ENCODE results near the gene LGALS4. TPM values are rescaled to one million over a fixed set of nuclear protein-coding genes. Genes with fewer than 3 reads are reported as not detected.

Gene LGALS4
- total and polyA plus RNA-seq, 9 of the 15 experiments (the other 6 are each of a cell fraction or from before 2014, with no cell fraction given) = 0.08 to 1.1 (median 0.30) TPM; not detected in 3

DNA sequence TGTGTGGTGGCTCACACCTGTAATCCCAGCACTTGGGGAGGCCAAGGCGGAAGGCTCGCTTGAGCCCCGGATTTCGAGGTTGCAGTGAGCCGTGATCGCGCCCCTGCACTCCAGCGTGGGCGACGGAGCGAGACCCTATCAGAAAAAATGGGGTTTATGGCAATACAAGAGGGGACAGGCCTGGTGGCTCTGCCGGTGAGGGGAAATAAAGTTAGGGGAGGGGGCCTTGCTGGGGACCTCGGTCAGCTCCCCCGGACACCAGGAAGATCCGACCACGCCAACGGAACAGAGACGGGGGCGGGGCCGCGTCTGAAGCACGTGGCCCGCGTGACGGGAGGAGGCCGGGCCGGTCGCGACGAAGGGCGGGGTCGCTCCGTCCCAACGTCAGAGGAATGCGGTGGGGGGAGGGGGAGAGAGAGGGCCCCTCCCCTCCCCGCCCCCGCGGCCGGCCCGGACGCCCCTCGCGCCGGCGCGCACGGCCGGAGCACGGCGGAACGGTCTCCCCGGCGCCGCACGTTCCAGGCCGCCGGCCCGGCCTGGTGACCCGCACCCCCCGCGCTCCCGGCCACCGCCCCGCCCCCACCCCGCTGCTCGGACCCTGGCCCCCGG lies 39.0 kb upstream of the LGALS4 start (continued):
- TF ChIP-seq, protein P1, sequence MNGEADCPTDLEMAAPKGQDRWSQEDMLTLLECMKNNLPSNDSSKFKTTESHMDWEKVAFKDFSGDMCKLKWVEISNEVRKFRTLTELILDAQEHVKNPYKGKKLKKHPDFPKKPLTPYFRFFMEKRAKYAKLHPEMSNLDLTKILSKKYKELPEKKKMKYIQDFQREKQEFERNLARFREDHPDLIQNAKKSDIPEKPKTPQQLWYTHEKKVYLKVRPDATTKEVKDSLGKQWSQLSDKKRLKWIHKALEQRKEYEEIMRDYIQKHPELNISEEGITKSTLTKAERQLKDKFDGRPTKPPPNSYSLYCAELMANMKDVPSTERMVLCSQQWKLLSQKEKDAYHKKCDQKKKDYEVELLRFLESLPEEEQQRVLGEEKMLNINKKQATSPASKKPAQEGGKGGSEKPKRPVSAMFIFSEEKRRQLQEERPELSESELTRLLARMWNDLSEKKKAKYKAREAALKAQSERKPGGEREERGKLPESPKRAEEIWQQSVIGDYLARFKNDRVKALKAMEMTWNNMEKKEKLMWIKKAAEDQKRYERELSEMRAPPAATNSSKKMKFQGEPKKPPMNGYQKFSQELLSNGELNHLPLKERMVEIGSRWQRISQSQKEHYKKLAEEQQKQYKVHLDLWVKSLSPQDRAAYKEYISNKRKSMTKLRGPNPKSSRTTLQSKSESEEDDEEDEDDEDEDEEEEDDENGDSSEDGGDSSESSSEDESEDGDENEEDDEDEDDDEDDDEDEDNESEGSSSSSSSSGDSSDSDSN (IDR thresholded peaks at IDR 0.05; ENCODE audit: borderline replicate concordance in 1 of 2, low read depth in 2 of 2, low read length in 2 of 2) = 0 out of 4 replicates have a peak, but pooled peaks have one; percentile 19 to 42
- peak in 1 of 2 experiments; percentile 60; a peak in 1 of 4 replicates for TF ChIP-seq KDM4B (IDR thresholded peaks at IDR 0.05; ENCODE audit: borderline replicate concordance in 2 of 2, low read depth in 1 of 2)
- TF ChIP-seq ZKSCAN3 (CRISPR knock-in tag; IDR thresholded peaks at IDR 0.05) = no peak
- TF ChIP-seq TAL1 (IDR thresholded peaks at IDR 0.05) = no peak
- peak; percentile 68; the same call in 1 of the 2 replicates for TF ChIP-seq ZNF780A (CRISPR knock-in tag; IDR thresholded peaks at IDR 0.05)
- no peak for TF ChIP-seq EHMT2 (IDR thresholded peaks at IDR 0.05)
- TF ChIP-seq, protein P2, sequence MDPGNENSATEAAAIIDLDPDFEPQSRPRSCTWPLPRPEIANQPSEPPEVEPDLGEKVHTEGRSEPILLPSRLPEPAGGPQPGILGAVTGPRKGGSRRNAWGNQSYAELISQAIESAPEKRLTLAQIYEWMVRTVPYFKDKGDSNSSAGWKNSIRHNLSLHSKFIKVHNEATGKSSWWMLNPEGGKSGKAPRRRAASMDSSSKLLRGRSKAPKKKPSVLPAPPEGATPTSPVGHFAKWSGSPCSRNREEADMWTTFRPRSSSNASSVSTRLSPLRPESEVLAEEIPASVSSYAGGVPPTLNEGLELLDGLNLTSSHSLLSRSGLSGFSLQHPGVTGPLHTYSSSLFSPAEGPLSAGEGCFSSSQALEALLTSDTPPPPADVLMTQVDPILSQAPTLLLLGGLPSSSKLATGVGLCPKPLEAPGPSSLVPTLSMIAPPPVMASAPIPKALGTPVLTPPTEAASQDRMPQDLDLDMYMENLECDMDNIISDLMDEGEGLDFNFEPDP (CRISPR knock-in tag; IDR thresholded peaks at IDR 0.05) = no peak
- TF ChIP-seq JUND (IDR thresholded peaks at IDR 0.05; ENCODE audit: borderline replicate concordance, low read depth, low read length) = peak; percentile 51
- TF ChIP-seq JUND (tag; IDR thresholded peaks at IDR 0.05; ENCODE audit: borderline replicate concordance, low read depth, low read length) = no peak; the same call in 2 of the 3 replicates
- peak; percentile 36; the same call in 1 of the 2 replicates for TF ChIP-seq MTA3 (IDR thresholded peaks at IDR 0.05; ENCODE audit: borderline replicate concordance)
- TF ChIP-seq MBD2 (IDR thresholded peaks at IDR 0.05; ENCODE audit: borderline replicate concordance, low read depth) = peak; percentile 27; the same call in 1 of the 2 replicates
- TF ChIP-seq, protein P3, sequence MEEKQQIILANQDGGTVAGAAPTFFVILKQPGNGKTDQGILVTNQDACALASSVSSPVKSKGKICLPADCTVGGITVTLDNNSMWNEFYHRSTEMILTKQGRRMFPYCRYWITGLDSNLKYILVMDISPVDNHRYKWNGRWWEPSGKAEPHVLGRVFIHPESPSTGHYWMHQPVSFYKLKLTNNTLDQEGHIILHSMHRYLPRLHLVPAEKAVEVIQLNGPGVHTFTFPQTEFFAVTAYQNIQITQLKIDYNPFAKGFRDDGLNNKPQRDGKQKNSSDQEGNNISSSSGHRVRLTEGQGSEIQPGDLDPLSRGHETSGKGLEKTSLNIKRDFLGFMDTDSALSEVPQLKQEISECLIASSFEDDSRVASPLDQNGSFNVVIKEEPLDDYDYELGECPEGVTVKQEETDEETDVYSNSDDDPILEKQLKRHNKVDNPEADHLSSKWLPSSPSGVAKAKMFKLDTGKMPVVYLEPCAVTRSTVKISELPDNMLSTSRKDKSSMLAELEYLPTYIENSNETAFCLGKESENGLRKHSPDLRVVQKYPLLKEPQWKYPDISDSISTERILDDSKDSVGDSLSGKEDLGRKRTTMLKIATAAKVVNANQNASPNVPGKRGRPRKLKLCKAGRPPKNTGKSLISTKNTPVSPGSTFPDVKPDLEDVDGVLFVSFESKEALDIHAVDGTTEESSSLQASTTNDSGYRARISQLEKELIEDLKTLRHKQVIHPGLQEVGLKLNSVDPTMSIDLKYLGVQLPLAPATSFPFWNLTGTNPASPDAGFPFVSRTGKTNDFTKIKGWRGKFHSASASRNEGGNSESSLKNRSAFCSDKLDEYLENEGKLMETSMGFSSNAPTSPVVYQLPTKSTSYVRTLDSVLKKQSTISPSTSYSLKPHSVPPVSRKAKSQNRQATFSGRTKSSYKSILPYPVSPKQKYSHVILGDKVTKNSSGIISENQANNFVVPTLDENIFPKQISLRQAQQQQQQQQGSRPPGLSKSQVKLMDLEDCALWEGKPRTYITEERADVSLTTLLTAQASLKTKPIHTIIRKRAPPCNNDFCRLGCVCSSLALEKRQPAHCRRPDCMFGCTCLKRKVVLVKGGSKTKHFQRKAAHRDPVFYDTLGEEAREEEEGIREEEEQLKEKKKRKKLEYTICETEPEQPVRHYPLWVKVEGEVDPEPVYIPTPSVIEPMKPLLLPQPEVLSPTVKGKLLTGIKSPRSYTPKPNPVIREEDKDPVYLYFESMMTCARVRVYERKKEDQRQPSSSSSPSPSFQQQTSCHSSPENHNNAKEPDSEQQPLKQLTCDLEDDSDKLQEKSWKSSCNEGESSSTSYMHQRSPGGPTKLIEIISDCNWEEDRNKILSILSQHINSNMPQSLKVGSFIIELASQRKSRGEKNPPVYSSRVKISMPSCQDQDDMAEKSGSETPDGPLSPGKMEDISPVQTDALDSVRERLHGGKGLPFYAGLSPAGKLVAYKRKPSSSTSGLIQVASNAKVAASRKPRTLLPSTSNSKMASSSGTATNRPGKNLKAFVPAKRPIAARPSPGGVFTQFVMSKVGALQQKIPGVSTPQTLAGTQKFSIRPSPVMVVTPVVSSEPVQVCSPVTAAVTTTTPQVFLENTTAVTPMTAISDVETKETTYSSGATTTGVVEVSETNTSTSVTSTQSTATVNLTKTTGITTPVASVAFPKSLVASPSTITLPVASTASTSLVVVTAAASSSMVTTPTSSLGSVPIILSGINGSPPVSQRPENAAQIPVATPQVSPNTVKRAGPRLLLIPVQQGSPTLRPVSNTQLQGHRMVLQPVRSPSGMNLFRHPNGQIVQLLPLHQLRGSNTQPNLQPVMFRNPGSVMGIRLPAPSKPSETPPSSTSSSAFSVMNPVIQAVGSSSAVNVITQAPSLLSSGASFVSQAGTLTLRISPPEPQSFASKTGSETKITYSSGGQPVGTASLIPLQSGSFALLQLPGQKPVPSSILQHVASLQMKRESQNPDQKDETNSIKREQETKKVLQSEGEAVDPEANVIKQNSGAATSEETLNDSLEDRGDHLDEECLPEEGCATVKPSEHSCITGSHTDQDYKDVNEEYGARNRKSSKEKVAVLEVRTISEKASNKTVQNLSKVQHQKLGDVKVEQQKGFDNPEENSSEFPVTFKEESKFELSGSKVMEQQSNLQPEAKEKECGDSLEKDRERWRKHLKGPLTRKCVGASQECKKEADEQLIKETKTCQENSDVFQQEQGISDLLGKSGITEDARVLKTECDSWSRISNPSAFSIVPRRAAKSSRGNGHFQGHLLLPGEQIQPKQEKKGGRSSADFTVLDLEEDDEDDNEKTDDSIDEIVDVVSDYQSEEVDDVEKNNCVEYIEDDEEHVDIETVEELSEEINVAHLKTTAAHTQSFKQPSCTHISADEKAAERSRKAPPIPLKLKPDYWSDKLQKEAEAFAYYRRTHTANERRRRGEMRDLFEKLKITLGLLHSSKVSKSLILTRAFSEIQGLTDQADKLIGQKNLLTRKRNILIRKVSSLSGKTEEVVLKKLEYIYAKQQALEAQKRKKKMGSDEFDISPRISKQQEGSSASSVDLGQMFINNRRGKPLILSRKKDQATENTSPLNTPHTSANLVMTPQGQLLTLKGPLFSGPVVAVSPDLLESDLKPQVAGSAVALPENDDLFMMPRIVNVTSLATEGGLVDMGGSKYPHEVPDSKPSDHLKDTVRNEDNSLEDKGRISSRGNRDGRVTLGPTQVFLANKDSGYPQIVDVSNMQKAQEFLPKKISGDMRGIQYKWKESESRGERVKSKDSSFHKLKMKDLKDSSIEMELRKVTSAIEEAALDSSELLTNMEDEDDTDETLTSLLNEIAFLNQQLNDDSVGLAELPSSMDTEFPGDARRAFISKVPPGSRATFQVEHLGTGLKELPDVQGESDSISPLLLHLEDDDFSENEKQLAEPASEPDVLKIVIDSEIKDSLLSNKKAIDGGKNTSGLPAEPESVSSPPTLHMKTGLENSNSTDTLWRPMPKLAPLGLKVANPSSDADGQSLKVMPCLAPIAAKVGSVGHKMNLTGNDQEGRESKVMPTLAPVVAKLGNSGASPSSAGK (IDR thresholded peaks at IDR 0.05) = peak; percentile 87
